GM19239 (cell line): Measurements from ENCODE around the gene KLHDC7B.
A peak's percentile ranks its signal among the peaks of the same experiment; 100 is the strongest.

Experiments used
- DNase-seq: peaks from one replicate; pipeline ENCODE4 v3.0.0; 2011; ENCODE audit warnings: low spot score; ENCODE audit not compliant: insufficient read length
- FAIRE-seq: peaks from 2 replicates; lab custom pipeline; 2011; peaks lifted over from hg19 to GRCh38; lab: Jason Lieb, UNC

Gene KLHDC7B

DNA sequence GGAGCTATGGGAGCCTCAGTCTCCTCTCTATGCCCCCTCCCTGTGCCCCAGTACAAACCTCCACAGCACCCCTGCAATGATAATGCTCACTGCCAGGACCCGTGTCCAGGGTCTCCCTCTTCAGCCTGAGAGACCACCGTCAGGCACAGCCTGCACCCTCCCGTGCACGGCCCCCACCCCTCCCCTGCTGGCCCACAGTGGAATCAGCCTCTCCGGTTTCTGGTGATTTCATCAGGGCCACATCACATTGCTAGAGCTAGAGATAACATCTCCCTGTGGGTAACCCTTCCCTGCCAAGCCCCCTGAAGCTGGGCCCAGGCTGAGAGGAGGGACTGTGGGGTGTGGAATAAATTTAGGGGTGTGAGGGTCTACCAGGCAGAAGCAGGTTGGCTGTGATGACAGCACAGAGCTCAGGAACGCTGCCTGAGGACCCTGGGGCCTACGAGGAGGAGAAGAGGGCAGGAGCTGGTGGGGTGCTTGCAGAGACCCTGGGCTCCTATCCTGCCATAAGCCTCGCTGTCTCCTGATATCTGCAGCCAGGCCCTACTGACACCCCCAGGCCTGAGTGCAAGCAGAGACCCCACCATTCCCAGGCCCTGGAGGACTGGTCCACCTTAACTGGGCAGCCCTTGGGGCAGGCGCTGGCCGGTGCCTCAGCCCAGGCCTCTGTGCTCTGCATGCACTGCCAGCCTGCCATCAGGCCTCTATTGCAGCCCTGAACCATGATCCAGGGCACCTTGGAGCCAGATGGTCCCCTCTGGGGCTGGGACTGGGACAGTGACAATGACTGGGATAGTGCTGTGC lies at the start of gene KLHDC7B:
Gene KLHDC7B, plus strand, starts transcription at position 378 of the 804 bp plus-strand sequence. Its CDS starts 345 bp downstream, at position 723.
- DNase-seq (no peak), FAIRE-seq (no peak)

GRCh38 chr22:50497093-50497492 lies 48.6 kb upstream of the KLHDC7B start:
- FAIRE-seq (no peak), DNase-seq (no peak)

GRCh38 chr22:50498322-50498890 lies 47.3 kb upstream of the KLHDC7B start:
- FAIRE-seq = peak; percentile 97

GRCh38 chr22:50500452-50500851 lies 45.2 kb upstream of the KLHDC7B start:
- DNase-seq = no peak
- FAIRE-seq = no peak

More at GRCh38 chr22:50498322-50498890, 47.3 kb upstream of the KLHDC7B start:
- DNase-seq = no peak

DNA sequence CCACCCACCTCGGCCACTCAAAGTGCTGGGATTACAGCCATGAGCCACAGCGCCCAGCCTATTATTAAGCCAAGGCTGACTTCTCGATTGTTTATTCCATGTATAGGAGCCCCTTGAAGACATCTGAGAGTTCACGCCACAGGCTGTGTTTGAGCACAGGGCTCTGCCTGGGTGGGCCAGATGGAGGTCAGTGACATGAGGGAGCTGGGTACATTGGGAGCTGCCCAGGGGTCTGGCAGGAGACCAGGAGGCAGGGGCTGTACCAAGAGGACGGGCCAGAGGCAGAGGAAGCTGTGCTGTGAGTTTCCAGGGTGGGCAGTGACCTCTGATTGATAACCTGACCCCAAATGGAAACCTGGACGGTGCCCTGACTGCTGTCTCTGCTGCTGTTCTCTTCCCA lies 43.6 kb upstream of the KLHDC7B start:
- DNase-seq = no peak
- no peak for FAIRE-seq

- no peak for DNase-seq
- FAIRE-seq = no peak
Measured at GRCh38 chr22:50502628-50503474, 42.8 kb upstream of the KLHDC7B start.

- no peak for FAIRE-seq
- DNase-seq = no peak
Measured at GRCh38 chr22:50503475-50504145, 42.1 kb upstream of the KLHDC7B start.

DNA sequence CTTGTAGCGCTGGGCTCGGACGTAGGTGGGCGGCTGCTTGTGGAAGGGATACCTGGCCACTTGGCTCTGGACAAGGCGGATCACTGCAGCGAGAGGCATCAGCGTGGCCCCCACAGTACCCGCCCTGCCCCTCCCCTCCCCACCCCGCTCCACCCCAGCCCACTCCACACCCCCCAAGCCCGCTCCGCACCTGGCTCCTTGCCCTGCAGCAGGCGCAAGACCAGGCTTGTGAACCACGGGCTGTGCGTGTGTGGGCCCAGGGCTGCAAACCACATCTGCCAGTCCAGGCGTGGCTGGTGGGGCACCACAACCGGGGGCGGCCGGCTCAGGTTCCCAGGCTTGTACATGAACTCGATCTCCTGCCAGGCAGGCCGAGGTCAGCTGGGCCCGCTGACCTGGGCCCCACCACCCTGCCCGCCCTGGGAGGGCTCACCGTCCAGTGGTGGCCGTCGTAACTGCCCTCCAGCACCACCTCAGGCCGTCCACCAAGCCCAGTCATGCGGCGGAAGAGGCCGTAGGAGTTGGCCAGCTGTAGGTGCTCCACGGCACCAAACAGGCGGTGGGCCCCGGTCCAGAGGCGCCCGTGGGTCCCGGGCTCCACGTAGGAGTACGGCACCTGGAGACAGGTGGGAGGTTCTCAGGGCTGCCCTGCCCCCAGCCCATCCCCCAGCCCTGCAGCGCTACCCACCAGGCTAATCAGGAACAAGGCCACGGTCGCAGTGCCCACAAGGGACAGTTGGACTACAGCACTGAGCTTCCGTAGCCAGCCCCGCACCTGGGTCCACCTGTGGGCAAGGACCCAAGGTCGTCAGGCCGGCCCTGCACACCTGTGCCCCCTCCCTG lies 41.1 kb upstream of the KLHDC7B start:
- FAIRE-seq (no peak), DNase-seq (no peak)

DNA sequence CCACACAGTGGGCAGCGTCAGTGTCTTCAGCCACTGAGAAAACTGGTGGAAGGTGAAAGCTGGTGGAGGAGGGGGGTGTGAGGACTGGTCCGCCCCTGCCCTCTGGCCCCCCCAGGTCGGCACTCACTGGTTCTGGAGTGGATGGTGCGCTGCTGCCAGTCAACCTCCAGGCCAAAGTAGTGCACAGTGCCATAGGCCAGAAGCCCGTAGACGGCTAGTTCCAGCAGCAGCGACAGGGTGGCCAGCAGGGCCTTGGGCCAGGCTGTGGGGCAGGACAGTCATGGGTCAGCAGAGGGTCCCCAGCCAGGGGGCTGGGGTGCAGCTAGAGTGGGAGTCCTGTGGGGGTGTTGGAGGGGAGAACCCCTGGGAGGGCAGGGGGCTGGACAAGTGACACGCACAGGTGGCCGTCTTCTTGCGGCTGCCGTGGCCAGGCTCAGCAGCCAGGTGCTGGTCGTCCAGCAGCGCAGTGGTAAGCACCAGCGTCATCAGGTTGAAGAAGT lies 40.4 kb upstream of the KLHDC7B start:
- DNase-seq = no peak
- no peak for FAIRE-seq

GRCh38 chr22:50505776-50506610 lies 39.7 kb upstream of the KLHDC7B start:
- FAIRE-seq = no peak
- DNase-seq = no peak

GRCh38 chr22:50506611-50507420 lies 38.9 kb upstream of the KLHDC7B start:
- DNase-seq (no peak), FAIRE-seq (no peak)

DNA sequence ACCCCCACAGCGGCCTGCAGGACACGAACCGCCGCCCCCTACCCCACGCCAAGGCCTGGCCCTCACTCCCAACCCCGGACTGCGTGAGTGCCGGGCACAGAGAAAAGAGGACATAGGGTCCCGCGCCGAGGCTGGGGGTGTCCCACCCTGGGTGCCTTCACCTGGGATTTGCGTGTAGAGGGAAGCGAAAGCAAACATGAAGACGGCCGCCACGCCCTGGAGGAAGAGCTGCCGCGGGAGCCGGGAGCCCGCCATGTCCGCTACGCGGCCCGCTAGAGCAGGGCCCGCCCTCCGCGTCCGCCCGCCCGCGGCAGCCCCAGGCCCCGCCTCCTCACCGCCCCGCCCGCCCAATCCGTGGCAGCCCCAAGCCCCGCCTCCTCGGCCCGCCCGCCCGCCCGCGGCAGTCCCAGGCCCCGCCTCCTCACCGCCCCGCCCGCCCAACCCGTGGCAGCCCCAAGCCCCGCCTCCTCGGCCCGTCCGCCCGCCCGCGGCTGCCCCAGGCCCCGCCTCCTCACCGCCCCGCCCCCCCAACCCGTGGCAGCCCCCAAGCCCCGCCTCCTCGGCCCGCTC lies 38.2 kb upstream of the KLHDC7B start, which contains the start of gene LMF2:
Gene LMF2, minus strand, starts transcription at position 282 of the 570 bp plus-strand sequence. Its CDS starts 27 bp downstream, at position 255.
- FAIRE-seq (peak; percentile 64), DNase-seq (peak; percentile 99)

DNA sequence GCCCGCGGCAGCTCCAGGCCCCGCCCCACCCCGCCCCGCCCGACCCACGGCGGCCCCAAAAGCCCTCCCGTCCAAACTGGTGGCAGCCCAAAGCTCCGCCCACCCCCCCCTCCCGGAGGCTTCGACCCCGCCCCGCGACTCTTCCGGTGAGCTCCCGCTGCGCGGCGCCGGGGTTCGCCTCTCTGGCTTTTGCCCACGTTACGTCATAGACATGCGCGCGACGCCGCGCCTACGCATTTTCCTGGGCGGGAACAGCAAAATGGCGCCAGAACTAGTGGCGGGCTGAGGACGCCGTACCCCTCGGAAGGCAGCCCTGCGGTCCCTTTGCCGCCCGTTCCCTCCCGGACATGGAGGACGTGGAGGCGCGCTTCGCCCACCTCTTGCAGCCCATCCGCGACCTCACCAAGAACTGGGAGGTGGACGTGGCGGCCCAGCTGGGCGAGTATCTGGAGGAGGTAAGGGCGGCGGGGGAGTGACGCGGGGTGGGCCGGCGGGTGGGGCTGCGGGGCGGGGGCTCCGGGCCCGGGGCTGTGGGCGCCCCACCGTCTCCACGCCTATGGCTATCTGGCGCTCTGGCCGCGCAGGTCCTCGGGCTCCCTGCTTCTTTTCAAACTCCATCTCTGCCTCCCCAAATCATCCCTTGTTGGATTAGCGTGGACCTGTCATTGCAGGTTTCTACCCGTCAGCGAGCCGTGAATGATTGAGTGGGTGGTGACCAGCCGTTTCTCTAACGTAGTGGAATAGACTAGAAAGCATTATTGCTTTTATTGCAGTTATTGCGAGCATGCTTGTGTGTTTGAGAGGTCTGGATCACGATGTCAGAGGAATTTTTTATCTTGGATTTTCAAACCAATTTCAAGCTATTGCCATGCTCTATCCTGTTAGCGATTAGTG lies 37.5 kb upstream of the KLHDC7B start, which contains the start of gene NCAPH2:
Gene NCAPH2, plus strand, starts transcription at position 234 of the 894 bp plus-strand sequence. Its CDS starts 114 bp downstream, at position 348.
- FAIRE-seq = peak; percentile 97
- peak; percentile 100 for DNase-seq

DNA sequence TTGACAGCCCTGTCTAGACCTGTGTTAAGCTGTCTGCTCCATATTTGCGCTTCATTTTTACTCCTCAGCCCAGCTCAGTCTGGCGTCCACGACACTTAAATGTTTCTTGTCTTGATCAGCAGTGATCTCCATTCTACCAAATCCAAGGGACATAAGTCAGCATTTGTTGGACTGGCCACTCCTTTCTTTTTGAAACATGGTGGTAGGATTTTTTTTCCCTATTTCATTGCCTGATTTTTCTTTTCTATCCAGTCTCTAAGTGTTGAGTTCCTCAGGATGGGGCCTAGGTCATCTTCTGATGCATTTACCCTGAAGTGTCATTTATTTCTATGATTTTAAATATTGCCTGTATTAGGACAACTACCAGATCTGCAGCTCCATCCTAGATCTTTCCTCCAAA lies 36.8 kb upstream of the KLHDC7B start:
- FAIRE-seq (no peak), DNase-seq (no peak)

GRCh38 chr22:50513175-50513574 lies 32.5 kb upstream of the KLHDC7B start:
- no peak for DNase-seq
- no peak for FAIRE-seq

GRCh38 chr22:50516068-50516467 lies 29.6 kb upstream of the KLHDC7B start:
- FAIRE-seq (no peak), DNase-seq (no peak)
